MM.1S (cell line): ENCODE data around the gene LIMS2.

ENCODE experiments used
- DNase-seq: peaks from one replicate; pipeline ENCODE4 v3.0.0-alpha.2; 2015
- H2AFZ ChIP-seq: fragments of 300-600 bp; sonication (generic); 2 replicates; pipeline ENCODE4 v1.6.0; 2016; ENCODE audit warnings: antibody characterized with exemption, low read length
- H3F3A ChIP-seq: fragments of 300-600 bp; sonication (generic); 2 replicates; pipeline ENCODE4 v1.6.1; 2016; ENCODE audit warnings: mild to moderate bottlenecking, antibody characterized with exemption, low read length, moderate library complexity, mixed read lengths; ENCODE audit not compliant: insufficient read depth
- H3K27ac ChIP-seq: fragments of 300-600 bp; sonication (generic); 2 replicates; pipeline ENCODE4 v1.5.1; 2016; ENCODE audit warnings: mild to moderate bottlenecking, low read length
- H3K27me3 ChIP-seq: fragments of 300-600 bp; sonication (generic); replicated peaks from 2 replicates; pipeline ENCODE4 v1.6.0; 2016; ENCODE audit warnings: low read length; ENCODE audit not compliant: insufficient read depth
- H3K36me3 ChIP-seq: fragments of 300-600 bp; sonication (generic); replicated peaks from 2 replicates; pipeline ENCODE4 v1.6.1; 2016; ENCODE audit warnings: mild to moderate bottlenecking, low read length, mixed read lengths; ENCODE audit not compliant: insufficient read depth
- H3K4me1 ChIP-seq: fragments of 300-600 bp; sonication (generic); 2 replicates; pipeline ENCODE4 v1.6.1; 2016; ENCODE audit warnings: low read length, mixed read lengths
- H3K4me2 ChIP-seq: fragments of 300-600 bp; sonication (generic); 2 replicates; pipeline ENCODE4 v1.6.0; 2016; ENCODE audit warnings: low read depth, low read length
- H3K4me3 ChIP-seq: fragments of 300-600 bp; sonication (generic); 2 replicates; pipeline ENCODE4 v1.5.1; 2016; ENCODE audit warnings: low read length, mixed read lengths
- H3K79me2 ChIP-seq: fragments of 300-600 bp; sonication (generic); 2 replicates; pipeline ENCODE4 v1.6.1; 2016; ENCODE audit warnings: mixed run types, low read length, mixed read lengths
- H3K9ac ChIP-seq: fragments of 300-600 bp; sonication (generic); 2 replicates; pipeline ENCODE4 v1.6.1; 2016; ENCODE audit warnings: low read length, mixed read lengths
- H3K9me2 ChIP-seq: fragments of 300-600 bp; sonication (generic); replicated peaks from 2 replicates; pipeline ENCODE4 v1.6.1; 2016; ENCODE audit warnings: mild to moderate bottlenecking, low read length, mixed read lengths; ENCODE audit not compliant: insufficient read depth
- H3K9me3 ChIP-seq: fragments of 300-600 bp; sonication (generic); replicated peaks from 2 replicates; pipeline ENCODE4 v1.6.1; 2016; ENCODE audit warnings: mild to moderate bottlenecking, low read length, mixed read lengths; ENCODE audit not compliant: insufficient read depth
- H4K20me1 ChIP-seq: fragments of 300-600 bp; sonication (generic); 2 replicates; pipeline ENCODE4 v1.6.1; 2016; ENCODE audit warnings: mild to moderate bottlenecking, low read length, moderate library complexity, mixed read lengths; ENCODE audit not compliant: insufficient read depth
- CTCF ChIP-seq: fragments of 300-600 bp; sonication (generic); IDR thresholded peaks from 2 replicates; pipeline ENCODE4 v1.5.1; 2016; ENCODE audit warnings: antibody characterized with exemption, low read length, mixed read lengths
- EZH2 ChIP-seq: fragments of 300-600 bp; sonication (generic); optimal IDR thresholded peaks from 2 replicates; pipeline ENCODE3; 2017; ENCODE audit warnings: low read depth, mild to moderate bottlenecking, antibody characterized with exemption, low read length, mixed read lengths
- EZH2phosphoT487 ChIP-seq: fragments of 300-600 bp; sonication (generic); IDR thresholded peaks from 2 replicates; pipeline ENCODE4 v1.6.1; 2018; ENCODE audit warnings: antibody characterized with exemption, low read length

The LIMS2 gene

GRCh38 chr2:127640082-127641072 is 35.0 kb downstream of the LIMS2 start:
- H3F3A ChIP-seq, result no peaks in the 10 kb centered on the region
- no peaks in the 10 kb centered on the region for H3K9me2 ChIP-seq
- H3K9ac ChIP-seq, result no peak overlapping the region
- H3K9me3 ChIP-seq, result no peaks in the 10 kb centered on the region
- no peak overlapping the region for H3K27ac ChIP-seq
- no peak overlapping the region for H3K4me2 ChIP-seq
- no peaks in the 10 kb centered on the region for H4K20me1 ChIP-seq
- peak; percentile 9; the same call in 1 of the 2 replicates for TF ChIP-seq CTCF
- no peak for TF ChIP-seq EZH2phosphoT487
- no peaks in the 10 kb centered on the region for H3K36me3 ChIP-seq
- peaks cover 19% of the 10 kb centered on the region for H3K27me3 ChIP-seq
- no peak overlapping the region for H3K4me3 ChIP-seq
- no peaks in the 10 kb centered on the region for H3K79me2 ChIP-seq
- no peak for DNase-seq
- no peaks in the 10 kb centered on the region for H3K4me1 ChIP-seq
- H2AFZ ChIP-seq, result no peak overlapping the region

GRCh38 chr2:127639111-127639474 is 36.2 kb downstream of the LIMS2 start:
- peaks cover 23% of the 10 kb centered on the region for H3K27me3 ChIP-seq
- H3K4me3 ChIP-seq, result no peak overlapping the region
- no peaks in the 10 kb centered on the region for H3K4me1 ChIP-seq

GRCh38 chr2:127638361-127639110 is 36.8 kb downstream of the LIMS2 start:
- Histone ChIP-seq H3K4me2 (no peak overlapping the region), H3K9me2 (no peaks in the 10 kb centered on the region), H3K36me3 (no peaks in the 10 kb centered on the region), H3F3A (no peaks in the 10 kb centered on the region), H3K79me2 (no peaks in the 10 kb centered on the region), H2AFZ (no peak overlapping the region), H3K27me3 (peaks cover 29% of the 10 kb centered on the region), H3K4me1 (no peaks in the 10 kb centered on the region), H3K27ac (no peak overlapping the region), H4K20me1 (no peaks in the 10 kb centered on the region), H3K4me3 (no peak overlapping the region), H3K9me3 (no peaks in the 10 kb centered on the region), H3K9ac (no peak overlapping the region)
- no peak for DNase-seq
- no peak for TF ChIP-seq EZH2phosphoT487

More at GRCh38 chr2:127639111-127639474, 36.2 kb downstream of the LIMS2 start:
- TF ChIP-seq EZH2 (no peak), CTCF (no peak)
- Histone ChIP-seq H3K4me2 (no peak overlapping the region), H4K20me1 (no peaks in the 10 kb centered on the region), H3K27ac (no peak overlapping the region), H2AFZ (no peak overlapping the region), H3K36me3 (no peaks in the 10 kb centered on the region), H3K9me2 (no peaks in the 10 kb centered on the region), H3F3A (no peaks in the 10 kb centered on the region), H3K9ac (no peak overlapping the region), H3K79me2 (no peaks in the 10 kb centered on the region), H3K9me3 (no peaks in the 10 kb centered on the region)
- DNase-seq, result no peak
